ENCODE measurements around the gene PPP6R2.
"Not testable (repeated sequence)": the region's sequence is repeated elsewhere in the genome, so short reads cannot be mapped to it uniquely, and the experiment has no call there.

Gene PPP6R2

GRCh38 chr22:50406416-50407170, 63.5 kb downstream of the PPP6R2 start:
- no peak for DNase-seq

- no peak for DNase-seq
These were observed 65.2 kb downstream of the PPP6R2 start for GRCh38 chr22:50408311-50408710.

- not testable (repeated sequence) for DNase-seq
These were observed 65.8 kb downstream of the PPP6R2 start for GRCh38 chr22:50408954-50409353.

GRCh38 chr22:50414476-50415248, 71.5 kb downstream of the PPP6R2 start:
- no peak for DNase-seq

GRCh38 chr22:50415426-50415825, 72.3 kb downstream of the PPP6R2 start:
- DNase-seq, result no peak

GRCh38 chr22:50416996-50417395, 73.9 kb downstream of the PPP6R2 start:
- DNase-seq, result no peak

GRCh38 chr22:50417411-50418210, 74.5 kb downstream of the PPP6R2 start:
- DNase-seq, result no peak

- DNase-seq, result no peak
These were observed 75.5 kb downstream of the PPP6R2 start for GRCh38 chr22:50418624-50419023.

- DNase-seq, result no peak
These were observed 76.0 kb downstream of the PPP6R2 start for GRCh38 chr22:50419116-50419515.

- DNase-seq, result no peak
These were observed 76.9 kb downstream of the PPP6R2 start for GRCh38 chr22:50420015-50420414.

GRCh38 chr22:50420581-50420980, 77.5 kb downstream of the PPP6R2 start:
- DNase-seq, result no peak

GRCh38 chr22:50422046-50422445, 78.9 kb downstream of the PPP6R2 start:
- no peak for DNase-seq

GRCh38 chr22:50422961-50423815, 80.1 kb downstream of the PPP6R2 start:
- no peak for DNase-seq

- no peak for DNase-seq
These were observed 80.8 kb downstream of the PPP6R2 start for GRCh38 chr22:50423956-50424355.

GRCh38 chr22:50425179-50425916, 82.2 kb downstream of the PPP6R2 start:
- DNase-seq, result no peak

GRCh38 chr22:50432131-50432876, 89.2 kb downstream of the PPP6R2 start:
- no peak for DNase-seq

GRCh38 chr22:50432877-50433510, 89.9 kb downstream of the PPP6R2 start:
- DNase-seq, result not testable (repeated sequence)

GRCh38 chr22:50434849-50435248, 91.7 kb downstream of the PPP6R2 start:
- no peak for DNase-seq

- DNase-seq, result no peak
These were observed 92.3 kb downstream of the PPP6R2 start for GRCh38 chr22:50435291-50436014.

Data from NCI-H345 (cell line).